ENCODE data around the gene CCDC54. TPM values are rescaled to one million over a fixed set of nuclear protein-coding genes. Genes with fewer than 3 reads are reported as not detected.

The CCDC54 gene
- total and polyA plus RNA-seq, 4 donors: not detected

- no peak overlapping the region for H3K4me3 ChIP-seq (ENCODE audit: low read length in 2 of 2)
- ATAC-seq (ENCODE audit: low FRiP score) (no peak), DNase-seq (no peak)
- no peaks in the 10 kb centered on the region for H3K27me3 ChIP-seq (ENCODE audit: control insufficient read depth in 1 of 2, insufficient read depth in 2 of 2, low read length in 1 of 2)
- 78 to 79% methylated on average over 3 of the region's 3 CpGs for WGBS, 2 donors
- H3K27ac ChIP-seq (ENCODE audit: low read depth in 1 of 2, low read length in 2 of 2): no peak overlapping the region
- intact Hi-C loops (cut with DNase I): no loop called here
- peaks cover 0 to under 1% of the 10 kb centered on the region in 2 donors for H3K4me1 ChIP-seq (ENCODE audit: control insufficient read depth in 1 of 2, insufficient read depth in 2 of 2, low read length in 2 of 2)
- no peaks in the 10 kb centered on the region for H3K9me3 ChIP-seq (ENCODE audit: control insufficient read depth, low read length)
- no peaks in the 10 kb centered on the region for H3K36me3 ChIP-seq (ENCODE audit: control insufficient read depth in 1 of 2, insufficient read depth in 2 of 2, low read length in 1 of 2)
These were observed 15.6 kb upstream of the CCDC54 start for GRCh38 chr3:107361633-107362032.

- no peak for DNase-seq
- no peak for ATAC-seq (ENCODE audit: low FRiP score)
- H3K9me3 ChIP-seq (ENCODE audit: control insufficient read depth, low read length): no peaks in the 10 kb centered on the region
- H3K27ac ChIP-seq (ENCODE audit: low read depth in 1 of 2, low read length in 2 of 2): no peak overlapping the region
- intact Hi-C loops (cut with DNase I): no loop called here
- H3K4me3 ChIP-seq (ENCODE audit: low read length in 2 of 2): no peak overlapping the region
- WGBS, 2 donors: 90 to 93% methylated on average over 4 of the region's 4 CpGs
- no peaks in the 10 kb centered on the region for H3K36me3 ChIP-seq (ENCODE audit: control insufficient read depth in 1 of 2, insufficient read depth in 2 of 2, low read length in 1 of 2)
- H3K4me1 ChIP-seq (ENCODE audit: control insufficient read depth in 1 of 2, insufficient read depth in 2 of 2, low read length in 2 of 2): peaks cover 0 to 1% of the 10 kb centered on the region in 2 donors
- H3K27me3 ChIP-seq (ENCODE audit: control insufficient read depth in 1 of 2, insufficient read depth in 2 of 2, low read length in 1 of 2): no peaks in the 10 kb centered on the region
These were observed 12.2 kb upstream of the CCDC54 start for GRCh38 chr3:107365051-107365450.

- intact Hi-C loops (cut with DNase I): no loop called here
These were observed 10.5 kb upstream of the CCDC54 start for GRCh38 chr3:107366766-107367165.

GRCh38 chr3:107367353-107367752 lies 9.9 kb upstream of the CCDC54 start:
- Histone ChIP-seq H3K27ac (ENCODE audit: low read depth in 1 of 2, low read length in 2 of 2) (no peak overlapping the region), H3K4me3 (ENCODE audit: low read length in 2 of 2) (no peak overlapping the region), H3K27me3 (ENCODE audit: control insufficient read depth in 1 of 2, insufficient read depth in 2 of 2, low read length in 1 of 2) (no peaks in the 10 kb centered on the region), H3K4me1 (ENCODE audit: control insufficient read depth in 1 of 2, insufficient read depth in 2 of 2, low read length in 2 of 2) (peaks cover 0 to 1% of the 10 kb centered on the region in 2 donors), H3K36me3 (ENCODE audit: control insufficient read depth in 1 of 2, insufficient read depth in 2 of 2, low read length in 1 of 2) (no peaks in the 10 kb centered on the region), H3K9me3 (ENCODE audit: control insufficient read depth, low read length) (no peaks in the 10 kb centered on the region)
- no peak for DNase-seq
- no peak for ATAC-seq (ENCODE audit: low FRiP score)
- WGBS, 2 donors: 70 to 79% methylated on average over 5 of the region's 5 CpGs
- intact Hi-C loops (cut with DNase I): no loop called here

More at GRCh38 chr3:107366766-107367165, 10.5 kb upstream of the CCDC54 start:
- DNase-seq: no peak
- WGBS, 2 donors: 81 to 91% methylated on average over 3 of the region's 3 CpGs
- no peaks in the 10 kb centered on the region for H3K36me3 ChIP-seq (ENCODE audit: control insufficient read depth in 1 of 2, insufficient read depth in 2 of 2, low read length in 1 of 2)
- no peaks in the 10 kb centered on the region for H3K9me3 ChIP-seq (ENCODE audit: control insufficient read depth, low read length)
- H3K4me1 ChIP-seq (ENCODE audit: control insufficient read depth in 1 of 2, insufficient read depth in 2 of 2, low read length in 2 of 2): peaks cover 0 to 1% of the 10 kb centered on the region in 2 donors
- H3K4me3 ChIP-seq (ENCODE audit: low read length in 2 of 2): no peak overlapping the region
- no peaks in the 10 kb centered on the region for H3K27me3 ChIP-seq (ENCODE audit: control insufficient read depth in 1 of 2, insufficient read depth in 2 of 2, low read length in 1 of 2)
- no peak overlapping the region for H3K27ac ChIP-seq (ENCODE audit: low read depth in 1 of 2, low read length in 2 of 2)
- ATAC-seq (ENCODE audit: low FRiP score): no peak

DNA sequence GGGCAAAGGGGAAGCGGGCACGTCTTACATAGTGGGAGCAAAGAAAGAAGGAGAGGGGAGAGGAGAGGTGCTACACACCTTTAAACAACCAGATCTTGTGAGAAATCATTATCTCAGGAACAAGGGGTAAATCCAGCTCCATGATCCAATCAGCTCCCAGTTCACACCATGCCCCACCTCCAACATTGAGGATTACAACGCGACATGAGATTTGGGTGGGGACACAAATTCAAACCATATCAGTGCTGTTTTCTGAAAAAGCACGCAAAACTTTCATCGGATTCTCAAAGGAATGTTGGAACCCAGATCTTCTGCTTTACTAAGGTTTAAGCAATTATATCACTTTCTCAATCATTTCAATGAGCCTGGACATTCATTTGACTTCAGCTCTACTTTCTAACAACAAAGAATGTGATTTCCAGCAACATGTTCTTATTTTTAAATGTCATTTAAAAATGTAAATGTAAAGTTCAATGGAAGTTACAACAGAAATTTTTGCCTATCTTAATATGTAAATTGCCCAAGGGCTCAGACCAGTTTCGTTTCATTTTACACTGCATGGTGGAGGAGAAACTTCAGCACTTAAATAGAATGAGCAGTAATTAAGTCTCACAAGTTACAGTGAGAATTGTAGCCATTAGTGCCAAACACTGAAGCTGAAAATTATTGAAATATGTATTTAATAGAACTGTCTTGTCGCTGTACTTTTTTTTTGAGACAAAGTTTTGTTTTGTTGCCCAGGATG lies 8.4 kb upstream of the CCDC54 start:
- DNase-seq (no peak), ATAC-seq (ENCODE audit: low FRiP score) (no peak)
- Histone ChIP-seq H3K4me3 (ENCODE audit: low read length in 2 of 2) (no peak overlapping the region), H3K4me1 (ENCODE audit: control insufficient read depth in 1 of 2, insufficient read depth in 2 of 2, low read length in 2 of 2) (peaks cover 0 to 1% of the 10 kb centered on the region in 2 donors), H3K9me3 (ENCODE audit: control insufficient read depth, low read length) (no peaks in the 10 kb centered on the region), H3K27me3 (ENCODE audit: control insufficient read depth in 1 of 2, insufficient read depth in 2 of 2, low read length in 1 of 2) (no peaks in the 10 kb centered on the region), H3K27ac (ENCODE audit: low read depth in 1 of 2, low read length in 2 of 2) (no peak overlapping the region), H3K36me3 (ENCODE audit: control insufficient read depth in 1 of 2, insufficient read depth in 2 of 2, low read length in 1 of 2) (no peaks in the 10 kb centered on the region)
- 86 to 94% methylated on average over 8 of the region's 8 CpGs for WGBS, 2 donors
- intact Hi-C loops (cut with DNase I): no loop called here

GRCh38 chr3:107369791-107370190 lies 7.4 kb upstream of the CCDC54 start:
- no peak for DNase-seq
- Histone ChIP-seq H3K4me1 (ENCODE audit: control insufficient read depth in 1 of 2, insufficient read depth in 2 of 2, low read length in 2 of 2) (peaks cover 0 to 1% of the 10 kb centered on the region in 2 donors), H3K36me3 (ENCODE audit: control insufficient read depth in 1 of 2, insufficient read depth in 2 of 2, low read length in 1 of 2) (no peaks in the 10 kb centered on the region), H3K9me3 (ENCODE audit: control insufficient read depth, low read length) (no peaks in the 10 kb centered on the region), H3K27me3 (ENCODE audit: control insufficient read depth in 1 of 2, insufficient read depth in 2 of 2, low read length in 1 of 2) (no peaks in the 10 kb centered on the region), H3K27ac (ENCODE audit: low read depth in 1 of 2, low read length in 2 of 2) (no peak overlapping the region), H3K4me3 (ENCODE audit: low read length in 2 of 2) (no peak overlapping the region)
- 14 to 22% methylated on average over 2 of the region's 2 CpGs for WGBS, 2 donors
- intact Hi-C loops (cut with DNase I): no loop called here
- no peak for ATAC-seq (ENCODE audit: low FRiP score)

DNA sequence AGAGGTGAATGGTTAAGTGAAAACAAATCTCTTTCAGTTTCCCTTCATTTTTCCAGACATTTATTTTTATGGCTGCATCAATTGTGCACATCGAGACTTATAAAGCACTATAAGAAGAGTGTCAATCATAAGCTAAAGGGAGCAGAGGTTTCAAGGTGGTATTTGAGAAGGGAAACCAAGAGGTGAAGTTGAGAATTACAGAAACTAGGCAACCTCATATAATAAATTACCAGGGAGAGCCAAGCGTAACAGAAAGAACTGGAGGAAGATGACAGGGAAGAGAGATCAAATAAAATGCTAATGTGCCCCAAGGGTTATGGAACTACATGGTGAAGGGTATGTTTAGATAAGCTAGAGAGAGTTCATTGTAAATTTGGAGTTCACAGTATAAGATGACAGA lies 6.3 kb upstream of the CCDC54 start:
- DNase-seq: no peak
- intact Hi-C loops (cut with DNase I): no loop called here
- no peak for ATAC-seq (ENCODE audit: low FRiP score)
- Histone ChIP-seq H3K4me1 (ENCODE audit: control insufficient read depth in 1 of 2, insufficient read depth in 2 of 2, low read length in 2 of 2) (peaks cover 0 to 1% of the 10 kb centered on the region in 2 donors), H3K9me3 (ENCODE audit: control insufficient read depth, low read length) (no peaks in the 10 kb centered on the region), H3K4me3 (ENCODE audit: low read length in 2 of 2) (no peak overlapping the region), H3K36me3 (ENCODE audit: control insufficient read depth in 1 of 2, insufficient read depth in 2 of 2, low read length in 1 of 2) (no peaks in the 10 kb centered on the region), H3K27me3 (ENCODE audit: control insufficient read depth in 1 of 2, insufficient read depth in 2 of 2, low read length in 1 of 2) (no peaks in the 10 kb centered on the region), H3K27ac (ENCODE audit: low read depth in 1 of 2, low read length in 2 of 2) (no peak overlapping the region)
- 69 to 82% methylated on average over 2 of the region's 2 CpGs for WGBS, 2 donors

GRCh38 chr3:107372506-107372905 lies 4.7 kb upstream of the CCDC54 start:
- H3K4me1 ChIP-seq (ENCODE audit: control insufficient read depth in 1 of 2, insufficient read depth in 2 of 2, low read length in 2 of 2): no peaks in the 10 kb centered on the region
- H3K36me3 ChIP-seq (ENCODE audit: control insufficient read depth in 1 of 2, insufficient read depth in 2 of 2, low read length in 1 of 2): no peaks in the 10 kb centered on the region
- intact Hi-C loops (cut with DNase I): no loop called here
- ATAC-seq (ENCODE audit: low FRiP score): no peak
- no peaks in the 10 kb centered on the region for H3K9me3 ChIP-seq (ENCODE audit: control insufficient read depth, low read length)
- no peak for DNase-seq
- no peak overlapping the region for H3K4me3 ChIP-seq (ENCODE audit: low read length in 2 of 2)
- no peak overlapping the region for H3K27ac ChIP-seq (ENCODE audit: low read depth in 1 of 2, low read length in 2 of 2)
- no peaks in the 10 kb centered on the region for H3K27me3 ChIP-seq (ENCODE audit: control insufficient read depth in 1 of 2, insufficient read depth in 2 of 2, low read length in 1 of 2)
- 83 to 84% methylated on average over 6 of the region's 6 CpGs for WGBS, 2 donors

DNA sequence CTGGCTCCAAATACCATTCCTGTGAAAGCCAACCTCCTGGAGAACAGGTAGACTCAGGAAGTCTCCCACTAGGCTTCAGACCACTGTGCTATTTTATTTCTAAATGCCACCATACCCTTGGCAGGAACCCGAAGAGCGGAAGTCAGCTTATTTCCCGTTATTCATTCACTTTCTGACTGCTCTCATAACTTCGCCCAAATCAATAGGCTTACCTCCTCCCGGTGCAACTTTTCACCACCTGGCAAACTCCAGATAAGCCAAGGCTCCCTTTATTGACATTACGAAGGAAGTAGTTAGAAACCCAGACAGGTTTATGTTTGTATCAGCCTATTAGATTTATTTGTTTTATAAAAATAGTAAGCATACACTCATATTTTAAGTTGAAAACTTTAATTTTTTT lies 3.3 kb upstream of the CCDC54 start:
- no peak overlapping the region for H3K27ac ChIP-seq (ENCODE audit: low read depth in 1 of 2, low read length in 2 of 2)
- H3K9me3 ChIP-seq (ENCODE audit: control insufficient read depth, low read length): no peaks in the 10 kb centered on the region
- intact Hi-C loops (cut with DNase I): no loop called here
- H3K4me1 ChIP-seq (ENCODE audit: control insufficient read depth in 1 of 2, insufficient read depth in 2 of 2, low read length in 2 of 2): no peaks in the 10 kb centered on the region
- WGBS, 2 donors: 66 to 78% methylated on average over 6 of the region's 6 CpGs
- ATAC-seq (ENCODE audit: low FRiP score) (no peak), DNase-seq (no peak)
- H3K4me3 ChIP-seq (ENCODE audit: low read length in 2 of 2): no peak overlapping the region
- H3K36me3 ChIP-seq (ENCODE audit: control insufficient read depth in 1 of 2, insufficient read depth in 2 of 2, low read length in 1 of 2): no peaks in the 10 kb centered on the region
- no peaks in the 10 kb centered on the region for H3K27me3 ChIP-seq (ENCODE audit: control insufficient read depth in 1 of 2, insufficient read depth in 2 of 2, low read length in 1 of 2)

Data from aorta (tissue), 5 donors.